Sigmoid colon (tissue), 7 donors: ENCODE results near the gene MYL3. TPM values are rescaled to one million over a fixed set of nuclear protein-coding genes. Genes with fewer than 3 reads are reported as not detected.
A peak's percentile ranks its signal among the peaks of the same experiment; 100 is the strongest.

Source experiments
- DNase-seq: peaks from one replicate; pipeline ENCODE4 v3.0.0-alpha.2; 2019
- H3K27ac ChIP-seq, 4 donors: fragments of 200-600 bp; sonication (generic); one replicate each; pipeline ENCODE4 v1.5.1; 2016 to 2019; ENCODE audit warnings: mild to moderate bottlenecking in 1 of 4
- H3K27me3 ChIP-seq, 3 donors: fragments of 200-600 bp; sonication (generic); one replicate each; pipeline ENCODE4 v1.5.1; 2019; ENCODE audit warnings: mild to moderate bottlenecking in 1 of 3
- H3K36me3 ChIP-seq, 4 donors: fragments of 200-600 bp; sonication (generic); one replicate each; pipeline ENCODE4 v1.5.1; 2016 to 2019
- H3K4me1 ChIP-seq, 4 donors: fragments of 200-600 bp; sonication (generic); one replicate each; pipeline ENCODE4 v1.5.1; 2017 to 2019
- H3K4me3 ChIP-seq, 4 donors: fragments of 200-600 bp; sonication (generic); one replicate each; pipeline ENCODE4 v1.5.1; 2017 to 2019; ENCODE audit warnings: mild to moderate bottlenecking in 2 of 4, moderate library complexity in 1 of 4
- H3K9me3 ChIP-seq, 4 donors: fragments of 200-600 bp in 3 of 4; sonication (generic) in 3 of 4; one replicate each; pipeline versions ENCODE4 v1.5.1 to v1.6.1; 2013 to 2019
- EP300 ChIP-seq, 4 donors: sonication (generic); formaldehyde crosslinking; IDR thresholded peaks; one replicate each; pipeline ENCODE4 v1.6.1; 2017; ENCODE audit warnings: antibody characterized with exemption in 4 of 4
- POLR2A ChIP-seq, 2 donors: fragments of 450-650 bp; IDR thresholded peaks; one replicate each; pipeline ENCODE4 v1.6.1; 2016; ENCODE audit warnings: antibody characterized with exemption in 2 of 2, mild to moderate bottlenecking in 2 of 2, moderate library complexity in 2 of 2
- POLR2AphosphoS5 ChIP-seq, 4 donors: sonication (generic); formaldehyde crosslinking; IDR thresholded peaks; one replicate each; pipeline ENCODE4 v1.6.1; 2017; ENCODE audit warnings: antibody characterized with exemption in 4 of 4
- WGBS, 2 donors: extraction: QIAGEN DNeasy Blood & Tissue Kit; methylation state at CpG; one replicate each; pipeline ENCODE4 v1.1.7; 2013; 5-methylcytosine and 5-hydroxymethylcytosine counted together
- intact Hi-C: fragments of 100-400 bp; cut with DNase I; formaldehyde crosslinking; loops from one replicate; pipeline ENCODE4 v1.15.1; 2023
- polyA plus RNA-seq, 3 donors: library from polyadenylated mRNA; stranded (reverse); fragments of 200-250 nt; gene quantifications; one replicate each; pipeline ENCODE4 v1.2.3, GENCODE V29; 2013
- total RNA-seq, 4 donors: library from RNA; depleted of rRNA; stranded (reverse); fragments of >200 nt; gene quantifications; one replicate each; pipeline ENCODE4 v1.1.0, GENCODE V29; 2016
- TF ChIP-seq, protein P1 (sequence below), 4 experiments: fragments of 450-650 bp in 3 of 4; fragments of 200-600 bp in 1 of 4; IDR thresholded peaks; one replicate each; pipeline ENCODE4 v1.5.1; 2016 to 2019; ENCODE audit warnings: antibody characterized with exemption in 4 of 4, mild to moderate bottlenecking in 3 of 4, moderate library complexity in 2 of 4
- donor health status: healthy with polysubstance abuse.
- donor health status: Bipolar disorder and iron deficiency.
- donor health status: healthy.

Gene MYL3
- total and polyA plus RNA-seq, 7 donors, result 1.5 to 11.8 (median 3.9) TPM

DNA sequence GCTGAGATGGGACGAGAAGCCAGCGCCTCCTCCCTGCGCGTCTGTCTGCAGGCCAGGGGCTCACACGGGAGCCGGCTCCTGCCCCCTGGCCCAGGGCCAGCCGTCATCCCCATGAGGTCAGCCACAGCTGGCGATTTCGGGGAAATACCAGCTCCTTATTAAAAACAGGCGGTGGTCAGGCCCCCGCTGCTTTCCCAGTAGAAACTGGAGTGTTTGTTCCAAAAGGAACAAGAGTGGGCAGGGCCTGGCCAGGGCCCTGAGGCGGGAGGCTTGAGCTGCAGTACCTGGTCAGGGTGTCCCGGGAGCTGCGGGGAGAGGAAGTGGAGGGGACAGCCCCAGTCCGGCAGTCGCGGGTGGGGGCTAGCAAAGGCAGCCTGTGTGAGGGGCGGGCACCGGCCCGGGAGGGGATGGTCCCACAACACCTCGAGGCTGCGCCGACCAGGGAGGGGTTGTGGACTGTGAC lies 17.8 kb downstream of the MYL3 start:
- TF ChIP-seq POLR2AphosphoS5 (IDR thresholded peaks at IDR 0.05) (peak in 2 of 4 donors; percentile 16 to 31), EP300 (IDR thresholded peaks at IDR 0.05) (no peak), POLR2A (IDR thresholded peaks at IDR 0.05) (no peak)
- TF ChIP-seq, protein P1, sequence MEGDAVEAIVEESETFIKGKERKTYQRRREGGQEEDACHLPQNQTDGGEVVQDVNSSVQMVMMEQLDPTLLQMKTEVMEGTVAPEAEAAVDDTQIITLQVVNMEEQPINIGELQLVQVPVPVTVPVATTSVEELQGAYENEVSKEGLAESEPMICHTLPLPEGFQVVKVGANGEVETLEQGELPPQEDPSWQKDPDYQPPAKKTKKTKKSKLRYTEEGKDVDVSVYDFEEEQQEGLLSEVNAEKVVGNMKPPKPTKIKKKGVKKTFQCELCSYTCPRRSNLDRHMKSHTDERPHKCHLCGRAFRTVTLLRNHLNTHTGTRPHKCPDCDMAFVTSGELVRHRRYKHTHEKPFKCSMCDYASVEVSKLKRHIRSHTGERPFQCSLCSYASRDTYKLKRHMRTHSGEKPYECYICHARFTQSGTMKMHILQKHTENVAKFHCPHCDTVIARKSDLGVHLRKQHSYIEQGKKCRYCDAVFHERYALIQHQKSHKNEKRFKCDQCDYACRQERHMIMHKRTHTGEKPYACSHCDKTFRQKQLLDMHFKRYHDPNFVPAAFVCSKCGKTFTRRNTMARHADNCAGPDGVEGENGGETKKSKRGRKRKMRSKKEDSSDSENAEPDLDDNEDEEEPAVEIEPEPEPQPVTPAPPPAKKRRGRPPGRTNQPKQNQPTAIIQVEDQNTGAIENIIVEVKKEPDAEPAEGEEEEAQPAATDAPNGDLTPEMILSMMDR (IDR thresholded peaks at IDR 0.05), result no peak
- Histone ChIP-seq H3K27ac (peak overlapping the region; percentile 80 to 87 (median 82)), H3K36me3 (no peaks in the 10 kb centered on the region), H3K27me3 (no peaks in the 10 kb centered on the region), H3K4me3 (peak overlapping the region; percentile 36 to 59 (median 55)), H3K4me1 (peaks cover 0 to 27% (median 14%) of the 10 kb centered on the region in 4 donors), H3K9me3 (no peaks in the 10 kb centered on the region)
- intact Hi-C loops, result loop anchor here (5.0 kb wide), 2 partner anchors 47 to 138 kb away; no protein-coding TSS in a partner anchor
- 8 to 9% methylated on average over 23 of the region's 23 CpGs for WGBS, 2 donors
- DNase-seq, result peak; percentile 92

DNA sequence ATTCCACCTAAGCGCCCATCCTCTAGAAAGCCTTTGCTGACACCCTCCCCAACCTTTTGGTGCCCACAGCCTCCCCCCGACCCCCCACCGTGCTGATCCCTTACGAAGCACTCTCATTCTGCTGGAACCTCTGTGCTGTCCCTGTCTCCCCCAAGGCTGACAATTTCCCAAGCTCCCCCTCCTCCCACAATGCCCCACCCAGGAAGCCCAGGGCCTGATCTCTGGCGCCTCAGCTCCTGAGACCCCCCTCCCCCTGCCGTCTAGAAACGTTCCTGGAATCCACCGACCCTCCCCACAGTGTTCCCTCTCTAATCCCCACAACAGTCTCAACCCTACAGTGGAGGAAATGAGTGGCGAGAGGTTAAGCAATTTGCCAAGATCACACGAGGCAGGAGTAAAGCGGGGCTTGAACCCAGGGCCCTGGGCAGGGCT lies 18.3 kb downstream of the MYL3 start:
- peaks cover 0 to 27% (median 14%) of the 10 kb centered on the region in 4 donors for H3K4me1 ChIP-seq
- H3K27ac ChIP-seq, result peak overlapping the region; percentile 80 to 87 (median 82)
- H3K27me3 ChIP-seq, result no peaks in the 10 kb centered on the region
- intact Hi-C loops, result loop anchor here (5.0 kb wide), 2 partner anchors 47 to 138 kb away; no protein-coding TSS in a partner anchor
- peaks cover 0 to 4% (median 0%) of the 10 kb centered on the region in 4 donors for H3K9me3 ChIP-seq
- no peak for TF ChIP-seq EP300 (IDR thresholded peaks at IDR 0.05)
- TF ChIP-seq POLR2A (IDR thresholded peaks at IDR 0.05), result no peak
- no peak for TF ChIP-seq POLR2AphosphoS5 (IDR thresholded peaks at IDR 0.05)
- TF ChIP-seq, protein P1 (IDR thresholded peaks at IDR 0.05), result no peak
- H3K36me3 ChIP-seq, result no peaks in the 10 kb centered on the region
- DNase-seq, result no peak
- H3K4me3 ChIP-seq, result peak overlapping the region in 3 of 4 donors; percentile 54 to 59 (median 56)
- WGBS, 2 donors, result 46 to 51% methylated on average over 11 of the region's 11 CpGs

DNA sequence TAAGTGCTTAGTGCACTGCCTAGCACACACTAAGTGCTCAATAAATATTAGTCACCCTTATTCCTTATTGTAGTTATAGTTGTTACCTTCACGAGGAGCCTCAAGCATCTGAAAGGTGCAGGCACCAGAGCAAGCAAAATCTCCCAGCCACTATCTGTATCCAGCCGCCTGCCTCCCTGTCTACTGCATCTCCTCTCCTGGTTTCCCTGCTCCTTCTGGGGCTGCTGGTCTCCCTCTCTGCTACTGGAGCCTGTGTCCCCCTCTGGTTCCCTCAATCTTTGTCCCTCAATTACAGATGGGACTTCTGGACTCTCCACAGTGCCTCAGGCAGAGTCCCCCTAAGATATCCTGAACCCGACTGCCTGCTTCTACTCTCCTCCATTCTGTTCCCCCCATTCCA lies 18.8 kb downstream of the MYL3 start:
- TF ChIP-seq EP300 (IDR thresholded peaks at IDR 0.05) (no peak), POLR2A (IDR thresholded peaks at IDR 0.05) (no peak), POLR2AphosphoS5 (IDR thresholded peaks at IDR 0.05) (no peak)
- TF ChIP-seq, protein P1 (IDR thresholded peaks at IDR 0.05), result no peak
- intact Hi-C loops, result no loop called here
- no peak for DNase-seq
- Histone ChIP-seq H3K27me3 (no peaks in the 10 kb centered on the region), H3K4me3 (no peak overlapping the region), H3K27ac (peak overlapping the region in 3 of 4 donors; percentile 80 to 87 (median 83)), H3K36me3 (no peaks in the 10 kb centered on the region), H3K9me3 (peaks cover 0 to 9% (median 0%) of the 10 kb centered on the region in 4 donors), H3K4me1 (peaks cover 0 to 27% (median 14%) of the 10 kb centered on the region in 4 donors)
- 76 to 88% methylated on average over 3 of the region's 3 CpGs for WGBS, 2 donors

DNA sequence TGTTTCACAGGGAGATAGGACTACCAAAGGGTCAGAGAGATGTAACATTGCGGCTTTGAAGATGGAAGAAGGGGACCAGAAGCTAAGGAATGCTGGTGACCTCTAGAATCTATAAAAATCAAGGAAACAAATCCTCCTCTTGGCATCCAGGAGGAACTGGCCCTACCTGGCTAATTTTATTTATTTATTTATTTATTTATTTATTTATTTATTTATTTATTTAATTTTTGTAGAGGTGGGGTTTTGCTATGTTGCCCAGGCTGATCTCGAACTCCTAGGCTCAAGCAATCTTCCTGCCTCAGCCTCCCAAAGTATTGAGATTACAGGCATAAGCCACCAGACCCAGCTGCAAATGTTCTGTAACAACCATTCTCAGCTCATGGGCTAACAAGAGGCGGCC lies 19.7 kb downstream of the MYL3 start:
- Histone ChIP-seq H3K4me3 (no peak overlapping the region), H3K9me3 (peaks cover 0 to 9% (median 2%) of the 10 kb centered on the region in 4 donors), H3K27ac (no peak overlapping the region), H3K36me3 (no peaks in the 10 kb centered on the region), H3K4me1 (peaks cover 0 to 27% (median 14%) of the 10 kb centered on the region in 4 donors), H3K27me3 (no peaks in the 10 kb centered on the region)
- intact Hi-C loops, result no loop called here
- TF ChIP-seq EP300 (IDR thresholded peaks at IDR 0.05) (no peak), POLR2AphosphoS5 (IDR thresholded peaks at IDR 0.05) (no peak), POLR2A (IDR thresholded peaks at IDR 0.05) (no peak)
- TF ChIP-seq, protein P1 (IDR thresholded peaks at IDR 0.05), result no peak
- WGBS, 2 donors, result 94 to 96% methylated on average over 3 of the region's 3 CpGs
- no peak for DNase-seq
